ENCODE measurements around the gene SYNPO2L.
"Not testable (repeated sequence)": the region's sequence is repeated elsewhere in the genome, so short reads cannot be mapped to it uniquely, and the experiment has no call there.

DNA sequence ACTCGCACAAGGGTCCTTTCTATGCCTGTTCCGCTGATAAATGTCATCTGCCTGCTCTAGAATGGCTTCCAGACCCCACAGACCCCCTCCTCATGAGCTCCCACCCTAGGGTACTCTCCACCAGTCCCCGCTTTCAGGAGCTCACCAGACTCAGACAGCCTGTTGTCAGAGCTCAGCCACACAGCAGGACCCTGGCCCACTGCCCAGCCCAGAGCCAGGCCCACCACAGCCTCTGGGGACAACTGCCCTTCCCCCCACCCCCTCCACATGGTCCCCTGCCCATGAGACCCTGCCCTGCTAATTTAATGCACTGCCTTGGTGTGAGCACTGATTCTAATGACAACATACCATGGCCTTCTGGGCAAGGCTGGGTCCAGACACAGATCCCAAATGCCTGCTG is 9.8 kb upstream of the SYNPO2L start:
- TF ChIP-seq CTCF (IDR thresholded peaks at IDR 0.05; ENCODE audit: insufficient read depth, low read depth, low read length); EZH2 (IDR thresholded peaks at IDR 0.05; ENCODE audit: insufficient read depth, low read length): not testable (repeated sequence)

All from astrocyte (in vitro differentiated cells and primary cell).